ENCODE measurements around the gene NRSN1. TPM values are rescaled to one million over a fixed set of nuclear protein-coding genes. Genes with fewer than 3 reads are reported as not detected.

The NRSN1 gene
- total RNA-seq, 1 donor from 2014 or later = not detected

- intact Hi-C loops (cut with micrococcal nuclease) = no loop called here
- H3K4me1 ChIP-seq = no peaks in the 10 kb centered on the region
- peaks cover 13% of the 10 kb centered on the region for H3K27me3 ChIP-seq (ENCODE audit: low read depth)
- no peaks in the 10 kb centered on the region for H3K9me3 ChIP-seq (replicated peaks)
- no peak for TF ChIP-seq CTCF (IDR thresholded peaks at IDR 0.05; ENCODE audit: borderline replicate concordance)
- H3K27ac ChIP-seq (replicated peaks) = no peak overlapping the region
- no peaks in the 10 kb centered on the region for H3K36me3 ChIP-seq
- no peak overlapping the region for H3K4me3 ChIP-seq
- DNase-seq = no peak
These were observed 62.1 kb downstream of the NRSN1 start for GRCh38 chr6:24187965-24188577.

GRCh38 chr6:24188578-24189080, 62.6 kb downstream of the NRSN1 start:
- no peak for TF ChIP-seq CTCF (IDR thresholded peaks at IDR 0.05; ENCODE audit: borderline replicate concordance)
- Histone ChIP-seq H3K27me3 (ENCODE audit: low read depth) (peaks cover 13% of the 10 kb centered on the region), H3K4me3 (no peak overlapping the region), H3K27ac (replicated peaks) (no peak overlapping the region), H3K36me3 (no peaks in the 10 kb centered on the region), H3K9me3 (replicated peaks) (no peaks in the 10 kb centered on the region), H3K4me1 (no peaks in the 10 kb centered on the region)
- intact Hi-C loops (cut with micrococcal nuclease) = no loop called here
- no peak for DNase-seq

GRCh38 chr6:24191346-24191745, 65.3 kb downstream of the NRSN1 start:
- Histone ChIP-seq H3K36me3 (no peaks in the 10 kb centered on the region), H3K9me3 (replicated peaks) (no peaks in the 10 kb centered on the region), H3K4me1 (no peaks in the 10 kb centered on the region), H3K4me3 (no peak overlapping the region), H3K27me3 (ENCODE audit: low read depth) (peaks cover 16% of the 10 kb centered on the region), H3K27ac (replicated peaks) (no peak overlapping the region)
- no peak for TF ChIP-seq CTCF (IDR thresholded peaks at IDR 0.05; ENCODE audit: borderline replicate concordance)
- intact Hi-C loops (cut with micrococcal nuclease) = no loop called here
- no peak for DNase-seq

- no peak for DNase-seq
- intact Hi-C loops (cut with micrococcal nuclease) = no loop called here
- no peak for TF ChIP-seq CTCF (IDR thresholded peaks at IDR 0.05; ENCODE audit: borderline replicate concordance)
These were observed 67.3 kb downstream of the NRSN1 start for GRCh38 chr6:24193364-24193763.

GRCh38 chr6:24194978-24195700, 69.1 kb downstream of the NRSN1 start:
- H3K4me3 ChIP-seq = no peak overlapping the region
- peaks cover 3% of the 10 kb centered on the region for H3K9me3 ChIP-seq (replicated peaks)
- no peak for TF ChIP-seq CTCF (IDR thresholded peaks at IDR 0.05; ENCODE audit: borderline replicate concordance)
- H3K27ac ChIP-seq (replicated peaks) = no peak overlapping the region
- no peaks in the 10 kb centered on the region for H3K4me1 ChIP-seq
- DNase-seq = no peak
- H3K36me3 ChIP-seq = no peaks in the 10 kb centered on the region
- peaks cover 18% of the 10 kb centered on the region for H3K27me3 ChIP-seq (ENCODE audit: low read depth)
- intact Hi-C loops (cut with micrococcal nuclease) = no loop called here

More at GRCh38 chr6:24193364-24193763, 67.3 kb downstream of the NRSN1 start:
- Histone ChIP-seq H3K4me3 (no peak overlapping the region), H3K4me1 (no peaks in the 10 kb centered on the region), H3K36me3 (no peaks in the 10 kb centered on the region), H3K27ac (replicated peaks) (no peak overlapping the region), H3K9me3 (replicated peaks) (no peaks in the 10 kb centered on the region), H3K27me3 (ENCODE audit: low read depth) (peaks cover 21% of the 10 kb centered on the region)

Measured in left ventricle myocardium inferior (tissue), 1 donor.